ENCODE results near the gene EARS2. TPM values are rescaled to one million over a fixed set of nuclear protein-coding genes. Genes with fewer than 3 reads are reported as not detected.

Gene EARS2
- total RNA-seq, 1 donor from 2014 or later, result 26.1 TPM

DNA sequence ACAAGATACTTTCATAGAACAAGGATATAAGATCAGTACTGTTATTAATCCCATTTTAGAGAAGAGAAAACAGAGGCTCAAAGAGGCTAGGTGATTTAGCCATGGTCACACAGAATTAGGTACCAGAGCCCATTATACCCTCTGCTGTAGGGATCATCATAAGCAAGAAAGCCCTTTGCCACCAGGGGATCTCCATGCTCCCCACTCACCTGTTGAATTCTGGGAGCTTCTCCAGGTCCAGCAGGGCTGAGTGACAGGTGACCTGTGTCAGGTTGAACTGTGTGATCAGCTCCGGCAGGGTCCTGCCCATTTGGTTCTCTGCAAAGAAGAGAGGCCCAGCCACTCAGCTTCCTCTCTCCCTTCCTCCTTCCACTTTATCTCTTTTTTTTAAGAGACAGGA, 24.7 kb downstream of the EARS2 start:
- Histone ChIP-seq H3K27me3 (ENCODE audit: control insufficient read depth in 3 of 3, insufficient read depth in 3 of 3, low read length in 3 of 3) (no peaks in the 10 kb centered on the region), H3K9me3 (ENCODE audit: control insufficient read depth in 3 of 3, low read length in 3 of 3) (no peaks in the 10 kb centered on the region), H3K27ac (ENCODE audit: low read depth, low read length) (no peak overlapping the region), H3K4me1 (ENCODE audit: control insufficient read depth in 3 of 3, insufficient read depth in 3 of 3, low read length in 3 of 3) (peaks cover 0 to 9% (median 5%) of the 10 kb centered on the region in 3 donors), H3K9ac (ENCODE audit: low read depth in 1 of 3, low read length in 3 of 3) (no peak overlapping the region), H3K4me3 (ENCODE audit: low read length in 3 of 3) (no peak overlapping the region), H3K36me3 (ENCODE audit: control insufficient read depth in 3 of 3, insufficient read depth in 3 of 3, low read length in 3 of 3) (peaks cover 42 to 64% (median 58%) of the 10 kb centered on the region in 3 donors)

DNA sequence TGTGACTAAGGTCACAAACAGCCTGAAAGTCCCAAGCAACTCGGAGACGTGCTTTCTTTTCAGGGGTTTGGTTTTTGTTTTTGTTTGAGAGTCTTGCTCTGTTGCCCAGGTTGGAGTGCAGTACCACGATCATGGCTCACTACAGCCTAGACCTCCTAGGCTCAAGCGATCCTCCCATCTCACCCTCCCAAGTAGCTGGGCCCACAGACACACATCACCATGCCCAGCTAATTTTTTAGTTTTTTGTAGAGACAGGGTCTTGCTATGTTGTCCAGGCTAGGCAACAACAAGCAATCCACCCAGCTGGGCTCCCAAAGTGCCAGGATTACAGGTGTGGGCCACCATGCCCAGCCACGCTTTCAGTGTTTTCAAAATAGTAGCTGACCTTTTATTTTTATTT, 27.1 kb downstream of the EARS2 start:
- Histone ChIP-seq H3K36me3 (ENCODE audit: control insufficient read depth in 3 of 3, insufficient read depth in 3 of 3, low read length in 3 of 3) (peaks cover 41 to 63% (median 61%) of the 10 kb centered on the region in 3 donors), H3K27ac (ENCODE audit: low read depth, low read length) (no peak overlapping the region)

DNA sequence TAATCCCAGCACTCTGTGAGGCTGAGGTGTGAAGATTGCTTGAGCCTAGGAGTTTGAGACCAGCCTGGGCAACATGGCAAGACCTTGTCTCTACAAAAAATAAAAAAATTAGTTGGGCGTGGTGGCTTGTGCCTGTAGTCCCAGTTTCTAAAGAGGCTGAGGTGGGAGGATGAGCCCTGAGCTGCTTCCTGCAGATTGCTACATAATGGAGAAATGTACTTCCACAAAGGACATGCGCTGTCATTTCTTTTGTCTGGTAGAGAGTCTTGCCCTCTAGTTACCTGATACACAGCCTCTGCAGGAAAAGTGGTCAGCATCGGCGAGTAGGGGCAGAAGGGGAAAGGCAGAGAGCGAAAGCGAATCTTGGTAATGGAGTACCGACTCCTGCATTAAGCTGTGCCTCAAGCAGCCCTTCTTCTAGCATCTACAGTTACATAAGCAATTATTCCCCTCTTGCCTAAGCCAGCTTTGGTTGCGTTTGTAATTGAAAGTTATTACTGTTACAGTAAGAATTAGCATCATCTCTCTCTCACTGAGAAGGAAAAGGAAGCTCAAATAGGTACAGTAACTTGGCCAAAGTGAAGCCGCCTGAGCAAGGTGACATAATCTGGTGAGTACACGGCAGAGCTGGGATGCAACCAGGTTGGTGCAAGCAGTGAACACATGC, 28.4 kb downstream of the EARS2 start:
- Histone ChIP-seq H3K27me3 (ENCODE audit: control insufficient read depth in 3 of 3, insufficient read depth in 3 of 3, low read length in 3 of 3) (no peaks in the 10 kb centered on the region), H3K27ac (ENCODE audit: low read depth, low read length) (no peak overlapping the region), H3K9ac (ENCODE audit: low read depth in 1 of 3, low read length in 3 of 3) (no peak overlapping the region), H3K4me3 (ENCODE audit: low read length in 3 of 3) (no peak overlapping the region), H3K4me1 (ENCODE audit: control insufficient read depth in 3 of 3, insufficient read depth in 3 of 3, low read length in 3 of 3) (peaks cover 0 to 4% (median 0%) of the 10 kb centered on the region in 3 donors), H3K36me3 (ENCODE audit: control insufficient read depth in 3 of 3, insufficient read depth in 3 of 3, low read length in 3 of 3) (peaks cover 42 to 60% (median 59%) of the 10 kb centered on the region in 3 donors), H3K9me3 (ENCODE audit: control insufficient read depth in 3 of 3, low read length in 3 of 3) (no peaks in the 10 kb centered on the region)

More for the DNA sequence above, 27.1 kb downstream of the EARS2 start:
- H3K9ac ChIP-seq (ENCODE audit: low read depth in 1 of 3, low read length in 3 of 3), result no peak overlapping the region
- H3K9me3 ChIP-seq (ENCODE audit: control insufficient read depth in 3 of 3, low read length in 3 of 3), result no peaks in the 10 kb centered on the region
- H3K4me3 ChIP-seq (ENCODE audit: low read length in 3 of 3), result no peak overlapping the region
- peaks cover 0 to 9% (median 4%) of the 10 kb centered on the region in 3 donors for H3K4me1 ChIP-seq (ENCODE audit: control insufficient read depth in 3 of 3, insufficient read depth in 3 of 3, low read length in 3 of 3)
- H3K27me3 ChIP-seq (ENCODE audit: control insufficient read depth in 3 of 3, insufficient read depth in 3 of 3, low read length in 3 of 3), result no peaks in the 10 kb centered on the region

DNA sequence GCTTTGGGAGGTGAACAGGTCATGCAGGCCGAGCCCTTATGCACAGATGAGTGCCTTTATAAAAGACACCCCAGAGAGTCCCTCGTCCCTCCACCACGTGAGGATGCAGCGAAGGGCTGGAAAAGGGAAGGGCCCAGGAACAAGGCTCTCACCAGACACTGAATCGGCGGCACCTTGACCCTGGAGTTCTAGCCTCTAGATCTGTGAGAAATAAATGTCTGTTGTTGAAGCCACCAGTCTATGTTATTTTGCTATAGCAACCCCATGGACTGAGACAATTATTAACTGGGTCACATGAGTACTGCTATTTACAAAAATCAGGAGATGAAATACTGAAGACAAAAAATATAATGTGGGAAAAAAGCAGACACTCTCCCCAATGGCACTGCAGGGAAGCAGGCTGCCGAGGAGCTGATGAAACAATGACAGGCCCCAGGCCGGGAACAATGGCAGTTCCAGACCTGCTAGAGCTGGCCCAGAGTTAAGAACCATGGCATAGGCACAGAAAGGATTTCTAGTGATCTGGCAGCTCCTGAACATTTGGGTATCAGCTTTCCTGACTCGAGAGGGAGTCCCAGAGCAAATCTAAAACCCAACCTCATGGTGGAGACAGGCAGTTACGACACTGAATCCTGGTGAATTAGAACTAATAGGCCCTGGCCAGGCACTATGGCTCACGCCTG, 29.0 kb downstream of the EARS2 start:
- Histone ChIP-seq H3K9ac (ENCODE audit: low read depth in 1 of 3, low read length in 3 of 3) (no peak overlapping the region), H3K4me3 (ENCODE audit: low read length in 3 of 3) (no peak overlapping the region), H3K27me3 (ENCODE audit: control insufficient read depth in 3 of 3, insufficient read depth in 3 of 3, low read length in 3 of 3) (no peaks in the 10 kb centered on the region), H3K27ac (ENCODE audit: low read depth, low read length) (no peak overlapping the region), H3K9me3 (ENCODE audit: control insufficient read depth in 3 of 3, low read length in 3 of 3) (no peaks in the 10 kb centered on the region), H3K36me3 (ENCODE audit: control insufficient read depth in 3 of 3, insufficient read depth in 3 of 3, low read length in 3 of 3) (peaks cover 47 to 63% (median 61%) of the 10 kb centered on the region in 3 donors), H3K4me1 (ENCODE audit: control insufficient read depth in 3 of 3, insufficient read depth in 3 of 3, low read length in 3 of 3) (peaks cover 0 to 4% (median 0%) of the 10 kb centered on the region in 3 donors)

DNA sequence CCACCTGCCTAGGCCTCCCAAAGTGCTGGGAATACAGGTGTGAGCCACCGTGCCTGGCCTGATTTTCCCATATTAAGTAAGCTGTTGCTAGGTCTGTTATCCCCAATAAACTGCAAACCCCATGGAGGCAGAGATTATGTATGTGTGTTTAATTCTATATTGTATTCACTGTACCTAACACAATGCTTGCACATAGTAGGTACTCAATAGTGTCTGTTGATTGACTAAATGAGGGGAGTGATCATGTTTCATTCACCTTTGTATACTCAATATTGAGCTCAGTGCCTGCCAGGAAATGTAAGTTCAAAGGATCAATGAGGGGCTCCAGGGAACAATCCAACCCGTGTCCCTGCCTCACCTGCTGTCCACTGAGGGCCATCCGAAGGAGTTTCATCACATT, 32.3 kb downstream of the EARS2 start:
- H3K4me1 ChIP-seq (ENCODE audit: control insufficient read depth in 3 of 3, insufficient read depth in 3 of 3, low read length in 3 of 3), result peaks cover 0 to 4% (median 0%) of the 10 kb centered on the region in 3 donors
- peaks cover 42 to 66% (median 59%) of the 10 kb centered on the region in 3 donors for H3K36me3 ChIP-seq (ENCODE audit: control insufficient read depth in 3 of 3, insufficient read depth in 3 of 3, low read length in 3 of 3)
- H3K4me3 ChIP-seq (ENCODE audit: low read length in 3 of 3), result no peak overlapping the region
- H3K9ac ChIP-seq (ENCODE audit: low read depth in 1 of 3, low read length in 3 of 3), result no peak overlapping the region
- no peaks in the 10 kb centered on the region for H3K9me3 ChIP-seq (ENCODE audit: control insufficient read depth in 3 of 3, low read length in 3 of 3)
- no peaks in the 10 kb centered on the region for H3K27me3 ChIP-seq (ENCODE audit: control insufficient read depth in 3 of 3, insufficient read depth in 3 of 3, low read length in 3 of 3)
- no peak overlapping the region for H3K27ac ChIP-seq (ENCODE audit: low read depth, low read length)

DNA sequence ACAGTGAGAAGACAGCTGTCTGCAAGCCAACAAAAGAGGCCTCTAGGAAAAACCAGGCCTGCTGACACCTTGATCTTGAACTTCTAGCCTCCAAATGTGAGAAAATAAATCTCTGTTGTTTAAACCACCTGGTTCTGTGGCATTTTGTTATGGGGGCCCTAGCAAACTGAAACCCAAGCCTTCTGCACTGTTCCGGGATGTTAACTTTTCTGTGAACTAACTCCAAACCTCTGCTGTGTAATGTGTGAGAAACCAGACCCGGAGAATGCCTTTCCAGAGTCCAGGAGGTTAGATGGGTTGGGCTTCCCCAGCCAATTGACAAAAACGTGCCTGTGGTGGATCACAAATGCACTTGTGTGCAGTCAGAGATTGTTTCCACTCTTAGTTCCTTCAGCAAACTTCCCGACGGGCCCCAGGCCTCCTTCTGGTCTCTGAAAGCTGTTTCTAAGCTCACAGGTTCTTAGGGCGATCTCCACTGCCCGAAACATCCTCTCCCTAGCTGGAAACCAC, 33.2 kb downstream of the EARS2 start:
- H3K9me3 ChIP-seq (ENCODE audit: control insufficient read depth in 3 of 3, low read length in 3 of 3), result no peaks in the 10 kb centered on the region
- H3K9ac ChIP-seq (ENCODE audit: low read depth in 1 of 3, low read length in 3 of 3), result no peak overlapping the region
- H3K36me3 ChIP-seq (ENCODE audit: control insufficient read depth in 3 of 3, insufficient read depth in 3 of 3, low read length in 3 of 3), result peaks cover 38 to 64% (median 57%) of the 10 kb centered on the region in 3 donors
- peaks cover 0 to 4% (median 0%) of the 10 kb centered on the region in 3 donors for H3K4me1 ChIP-seq (ENCODE audit: control insufficient read depth in 3 of 3, insufficient read depth in 3 of 3, low read length in 3 of 3)
- no peak overlapping the region for H3K27ac ChIP-seq (ENCODE audit: low read depth, low read length)
- H3K27me3 ChIP-seq (ENCODE audit: control insufficient read depth in 3 of 3, insufficient read depth in 3 of 3, low read length in 3 of 3), result no peaks in the 10 kb centered on the region
- no peak overlapping the region for H3K4me3 ChIP-seq (ENCODE audit: low read length in 3 of 3)

DNA sequence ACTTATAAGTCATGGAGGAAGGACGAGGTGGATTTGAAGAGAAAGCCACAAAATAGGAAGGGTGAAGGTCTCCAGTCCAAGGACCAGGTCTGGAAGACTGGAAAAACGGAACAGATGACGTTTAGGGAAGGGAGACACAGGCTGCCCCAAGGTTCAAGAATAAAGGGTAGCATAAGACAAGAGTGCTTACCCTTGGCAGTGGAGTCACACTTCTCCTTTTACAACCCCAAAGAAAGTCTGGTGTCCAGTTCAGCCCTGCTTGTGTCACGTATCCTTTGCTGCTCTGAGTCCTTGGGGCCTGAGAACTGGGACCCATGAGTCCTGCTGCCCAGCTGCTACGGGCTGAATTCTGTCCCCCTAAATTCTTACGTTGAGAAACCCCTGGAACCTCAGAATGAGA, 33.8 kb downstream of the EARS2 start:
- Histone ChIP-seq H3K9ac (ENCODE audit: low read depth in 1 of 3, low read length in 3 of 3) (no peak overlapping the region), H3K27ac (ENCODE audit: low read depth, low read length) (no peak overlapping the region), H3K9me3 (ENCODE audit: control insufficient read depth in 3 of 3, low read length in 3 of 3) (no peaks in the 10 kb centered on the region), H3K36me3 (ENCODE audit: control insufficient read depth in 3 of 3, insufficient read depth in 3 of 3, low read length in 3 of 3) (peaks cover 37 to 58% (median 51%) of the 10 kb centered on the region in 3 donors), H3K27me3 (ENCODE audit: control insufficient read depth in 3 of 3, insufficient read depth in 3 of 3, low read length in 3 of 3) (no peaks in the 10 kb centered on the region), H3K4me3 (ENCODE audit: low read length in 3 of 3) (no peak overlapping the region), H3K4me1 (ENCODE audit: control insufficient read depth in 3 of 3, insufficient read depth in 3 of 3, low read length in 3 of 3) (peaks cover 0 to 4% (median 0%) of the 10 kb centered on the region in 3 donors)

DNA sequence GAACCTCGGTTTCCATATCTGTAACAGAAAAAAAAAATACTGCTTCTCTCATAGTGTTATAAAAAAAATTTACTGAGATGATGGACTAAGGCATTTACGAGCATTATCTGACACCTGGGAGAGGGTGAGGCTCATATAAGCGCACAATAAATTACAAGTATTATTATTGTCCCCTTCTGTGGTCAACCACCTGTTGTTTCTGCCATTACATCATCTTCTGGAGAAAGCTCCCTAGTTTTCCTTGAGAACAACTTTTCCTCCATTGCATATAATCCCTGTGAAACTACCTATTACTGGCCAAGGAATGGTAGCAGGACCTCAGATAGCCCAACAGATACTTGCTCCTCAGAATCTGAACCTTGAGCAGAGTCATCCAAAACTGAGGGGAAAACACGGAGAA, 35.2 kb downstream of the EARS2 start:
- Histone ChIP-seq H3K4me1 (ENCODE audit: control insufficient read depth in 3 of 3, insufficient read depth in 3 of 3, low read length in 3 of 3) (no peaks in the 10 kb centered on the region), H3K9ac (ENCODE audit: low read depth in 1 of 3, low read length in 3 of 3) (no peak overlapping the region), H3K27ac (ENCODE audit: low read depth, low read length) (no peak overlapping the region), H3K4me3 (ENCODE audit: low read length in 3 of 3) (no peak overlapping the region), H3K36me3 (ENCODE audit: control insufficient read depth in 3 of 3, insufficient read depth in 3 of 3, low read length in 3 of 3) (peaks cover 37 to 48% (median 45%) of the 10 kb centered on the region in 3 donors), H3K27me3 (ENCODE audit: control insufficient read depth in 3 of 3, insufficient read depth in 3 of 3, low read length in 3 of 3) (no peaks in the 10 kb centered on the region), H3K9me3 (ENCODE audit: control insufficient read depth in 3 of 3, low read length in 3 of 3) (no peaks in the 10 kb centered on the region)

DNA sequence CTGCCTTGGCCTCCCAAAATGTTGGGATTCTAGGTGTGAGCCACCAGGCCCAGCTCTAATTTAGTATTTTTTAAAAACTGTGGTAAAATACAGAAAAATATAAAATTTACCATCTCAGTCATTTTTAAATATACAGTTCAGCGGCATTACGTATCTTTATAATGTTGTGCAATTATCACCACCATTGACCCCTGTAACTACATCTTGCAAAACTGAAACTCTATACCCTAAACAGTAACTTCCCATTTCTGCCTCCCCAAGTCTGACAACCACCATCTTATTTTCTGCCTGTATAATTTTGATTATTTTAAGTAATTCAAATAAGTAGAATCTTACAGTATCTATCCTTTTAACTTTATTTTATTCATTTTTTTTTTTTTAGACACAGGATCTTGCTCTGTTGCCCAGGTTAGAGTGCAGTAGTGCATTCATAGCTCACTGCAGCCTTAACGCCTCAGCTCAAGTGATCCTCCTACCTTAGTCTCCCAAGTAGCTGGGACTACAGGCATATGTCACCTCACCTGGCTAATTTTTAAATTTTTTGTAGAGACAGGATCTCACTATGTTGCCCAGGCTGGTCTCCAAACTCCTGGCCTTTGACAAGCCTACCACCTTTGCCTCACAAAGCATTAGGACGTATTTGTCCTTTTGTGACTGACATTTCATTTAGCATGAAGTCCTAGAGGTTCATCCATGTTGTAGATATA, 36.0 kb downstream of the EARS2 start:
- Histone ChIP-seq H3K9me3 (ENCODE audit: control insufficient read depth in 3 of 3, low read length in 3 of 3) (no peaks in the 10 kb centered on the region), H3K4me1 (ENCODE audit: control insufficient read depth in 3 of 3, insufficient read depth in 3 of 3, low read length in 3 of 3) (no peaks in the 10 kb centered on the region), H3K27me3 (ENCODE audit: control insufficient read depth in 3 of 3, insufficient read depth in 3 of 3, low read length in 3 of 3) (no peaks in the 10 kb centered on the region), H3K36me3 (ENCODE audit: control insufficient read depth in 3 of 3, insufficient read depth in 3 of 3, low read length in 3 of 3) (peaks cover 37 to 45% (median 45%) of the 10 kb centered on the region in 3 donors), H3K9ac (ENCODE audit: low read depth in 1 of 3, low read length in 3 of 3) (no peak overlapping the region), H3K4me3 (ENCODE audit: low read length in 3 of 3) (no peak overlapping the region), H3K27ac (ENCODE audit: low read depth, low read length) (no peak overlapping the region)
